C1 segment of cervical spinal cord (tissue), 14 donors: Measurements from ENCODE around the gene PRMT7.
"Not testable (repeated sequence)": the region's sequence is repeated elsewhere in the genome, so short reads cannot be mapped to it uniquely, and the experiment has no call there.

Experiments
- DNase-seq, 14 donors: peaks; one replicate each; lab custom pipeline; 2025; lab: John Stamatoyannopoulos, UW

The PRMT7 gene

DNA sequence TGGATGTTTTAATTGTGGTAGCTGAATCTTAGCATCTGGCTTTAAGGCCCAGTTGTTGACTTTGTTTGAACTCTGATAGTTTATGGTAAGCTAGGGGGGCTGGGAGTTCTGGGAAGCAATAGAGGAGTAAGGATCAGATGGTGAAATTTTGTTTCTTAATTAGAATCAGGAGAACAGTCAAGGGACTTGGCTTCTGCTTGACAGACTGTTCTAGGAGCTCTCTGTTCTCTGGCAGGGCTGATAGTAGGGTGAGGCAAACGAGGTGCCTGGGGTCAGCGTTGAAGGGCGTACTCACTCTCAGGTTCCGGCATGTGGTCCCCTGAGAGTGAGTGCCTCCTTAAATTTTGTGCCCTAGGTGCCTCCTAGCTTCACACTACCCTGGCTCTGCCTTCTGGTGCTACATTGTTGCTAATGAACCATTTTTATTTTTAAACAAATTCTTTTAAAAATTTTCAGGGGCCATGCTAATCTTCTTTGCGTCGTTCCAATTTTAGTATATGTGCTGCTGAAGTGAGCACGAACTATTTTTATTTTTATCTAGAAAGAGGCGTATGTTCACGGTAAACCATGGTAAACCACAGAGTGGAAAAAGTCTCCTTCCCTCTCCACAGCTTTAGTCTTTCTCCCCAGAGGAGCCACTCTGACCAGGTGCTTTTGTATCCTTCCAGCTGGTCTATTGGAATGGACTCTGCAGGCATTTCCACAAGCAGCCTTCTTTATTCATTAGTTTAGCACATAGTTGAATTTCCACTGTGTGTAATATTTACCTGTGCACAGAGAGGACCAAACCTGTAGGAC is 26.8 kb upstream of the PRMT7 start:
- no peak for DNase-seq

DNA sequence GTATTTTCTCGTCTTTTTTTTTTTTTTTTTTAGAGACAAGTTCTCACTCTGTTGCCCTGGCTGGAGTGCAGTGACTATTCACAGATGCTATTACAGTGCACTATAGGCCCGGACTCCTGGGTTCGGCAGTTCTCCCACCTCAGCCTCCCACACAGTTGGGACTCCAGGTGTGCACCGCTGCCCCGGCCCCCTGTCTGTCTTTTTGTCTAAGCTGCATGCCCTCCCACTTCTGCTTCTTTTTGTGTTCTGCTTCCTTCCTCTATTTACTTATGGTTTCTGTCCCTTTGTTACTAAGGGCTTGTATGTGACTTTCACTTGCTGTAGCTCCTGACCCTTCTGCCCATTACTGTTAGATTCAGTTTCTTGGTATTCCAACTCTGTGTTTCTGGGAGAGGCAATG is 26.0 kb upstream of the PRMT7 start:
- no peak for DNase-seq

DNA sequence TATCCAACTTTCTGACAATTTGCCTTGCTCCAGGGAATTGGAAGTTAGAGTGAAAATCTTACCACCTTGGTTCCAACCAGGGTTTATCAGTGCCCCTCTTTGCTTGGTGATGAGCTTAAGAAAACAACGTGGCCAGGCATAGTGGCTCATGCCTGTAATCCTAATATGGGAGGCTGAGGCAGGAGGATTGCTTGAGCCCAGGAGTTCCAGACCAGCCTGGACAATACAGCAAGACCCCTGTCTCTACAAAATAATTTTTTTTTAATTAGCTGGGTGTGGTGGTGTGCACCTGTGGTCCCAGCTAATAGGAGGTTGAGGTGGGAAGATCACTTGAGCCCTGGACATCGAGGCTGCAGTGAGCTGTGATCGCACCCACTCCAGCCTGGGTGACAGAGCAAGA is 25.1 kb upstream of the PRMT7 start:
- no peak for DNase-seq

DNA sequence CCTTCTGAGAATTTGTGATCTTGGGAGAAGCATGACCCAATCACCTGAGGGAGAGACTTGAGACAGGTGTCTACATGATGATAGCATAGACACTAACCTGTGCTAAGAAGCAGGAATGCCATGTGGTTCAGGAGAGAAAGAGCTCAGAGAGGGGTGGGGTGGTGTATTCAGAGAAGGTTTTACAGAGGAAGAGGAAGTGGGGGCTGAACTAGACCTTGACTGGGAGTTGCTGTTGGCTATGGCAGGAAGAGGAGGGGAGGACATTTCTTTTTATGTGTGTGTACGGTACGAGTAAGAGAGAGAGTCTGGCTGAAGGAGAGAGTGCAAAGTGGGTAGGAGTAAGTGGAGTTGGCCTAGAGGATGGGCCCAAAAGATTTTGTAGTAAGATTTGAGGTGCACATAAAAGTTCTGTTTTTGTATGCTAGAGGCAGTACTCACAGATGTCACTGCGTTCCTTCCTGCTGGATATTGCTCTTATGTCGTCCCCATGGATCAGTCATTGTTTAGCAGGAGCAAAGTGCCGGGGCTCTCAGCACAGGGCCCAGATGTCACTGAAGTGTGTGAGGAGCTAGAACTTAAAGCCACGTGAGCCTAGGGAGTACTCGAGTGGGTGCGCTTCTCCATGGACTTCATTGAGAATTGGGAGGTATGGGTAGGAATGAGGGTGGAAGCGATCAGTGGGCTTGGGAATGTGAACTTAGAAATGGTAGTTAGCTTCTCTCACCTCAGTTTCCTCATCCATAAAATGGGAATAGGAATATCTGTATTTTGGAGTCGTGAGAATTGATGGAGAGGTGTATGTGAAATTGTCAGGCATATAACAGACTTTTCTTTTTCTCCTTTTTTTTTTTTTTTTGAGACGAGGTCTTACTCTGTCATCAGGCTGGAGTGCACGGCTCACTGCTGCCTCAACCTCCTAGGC is 24.4 kb upstream of the PRMT7 start:
- DNase-seq = no peak

DNA sequence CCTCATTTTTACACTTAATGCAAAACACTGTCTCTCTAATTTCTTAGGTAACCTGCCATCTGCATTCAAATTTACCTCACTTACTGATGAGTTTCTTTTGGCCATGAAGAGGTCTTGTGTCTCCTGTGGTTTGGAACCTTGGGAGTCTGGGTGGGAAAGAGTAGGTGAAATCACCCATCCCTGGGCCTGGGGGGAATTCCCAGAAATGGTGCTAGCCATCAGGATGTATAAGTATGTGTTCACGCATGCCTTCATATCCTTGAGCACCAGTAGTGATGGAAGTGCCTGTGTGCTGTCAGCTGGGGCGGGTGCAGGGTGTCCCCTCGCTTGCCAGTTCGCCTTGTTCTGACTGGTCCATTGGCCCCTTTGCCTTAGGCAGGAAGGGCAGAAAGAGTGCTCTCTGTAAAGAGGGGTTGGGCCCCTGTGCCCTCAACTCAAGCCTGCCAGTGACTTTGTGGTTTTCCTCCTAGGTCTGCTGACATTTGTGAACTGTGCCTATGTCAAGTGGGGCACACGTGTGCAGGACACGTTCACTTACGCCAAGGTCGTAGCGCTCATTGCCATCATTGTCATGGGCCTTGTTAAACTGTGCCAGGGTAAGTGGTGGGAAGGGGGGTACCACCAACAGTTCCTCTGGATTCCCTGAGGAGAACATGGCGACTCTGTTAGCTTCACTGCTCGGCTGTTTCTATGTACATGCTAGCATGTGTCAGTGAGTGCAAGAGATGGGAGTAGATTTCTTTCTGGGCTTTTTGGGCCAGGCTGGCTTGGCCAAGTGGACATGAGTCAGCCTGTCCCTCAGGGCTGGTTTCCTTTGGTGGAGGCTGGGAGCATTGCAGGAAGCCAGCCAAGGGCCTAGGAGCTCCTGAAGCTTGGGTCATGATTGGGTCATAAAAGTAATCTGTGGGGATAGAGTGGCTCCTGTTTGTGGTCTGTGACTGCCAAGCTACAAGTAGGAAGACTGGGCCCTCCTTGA is 23.3 kb upstream of the PRMT7 start:
- DNase-seq = peak in 1 of 14 donors; percentile 35

DNA sequence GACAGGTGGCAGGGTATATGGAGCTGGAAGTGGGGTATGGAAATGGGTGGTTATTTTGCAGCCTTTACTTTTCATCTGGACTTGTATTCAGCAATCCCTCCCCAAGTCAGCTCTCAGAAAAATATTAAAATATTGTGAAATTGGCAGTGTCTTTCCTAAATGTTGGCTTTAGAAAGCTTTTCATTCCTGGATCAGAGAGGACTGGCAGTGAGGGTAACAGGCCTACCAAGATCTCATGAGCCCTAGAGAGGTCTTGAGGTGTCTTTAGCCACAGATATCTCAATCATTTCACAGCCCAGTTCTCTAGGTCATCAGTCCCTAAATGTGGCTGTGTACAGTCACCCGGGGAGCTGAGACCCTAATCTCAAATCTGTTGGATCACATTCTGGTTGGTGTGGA is 22.6 kb upstream of the PRMT7 start:
- DNase-seq = no peak

DNA sequence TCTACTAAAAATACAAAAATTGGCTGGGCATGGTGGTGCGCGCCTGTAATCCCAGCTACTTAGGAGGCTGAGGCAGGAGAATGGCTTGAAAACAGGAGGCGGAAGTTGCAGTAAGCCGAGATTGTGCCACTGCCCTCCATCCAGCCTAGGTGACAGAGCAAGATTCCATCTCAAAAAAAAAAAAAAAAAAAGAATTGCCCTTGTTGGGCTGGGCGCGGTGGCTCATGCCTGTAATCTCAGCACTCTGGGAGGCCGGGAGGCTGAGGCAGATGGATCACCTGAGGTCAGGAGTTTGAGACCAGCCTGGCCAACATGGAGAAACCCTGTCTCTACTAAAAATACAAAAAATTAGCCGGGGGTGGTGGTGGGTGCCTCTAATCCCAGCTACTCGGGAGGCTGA is 22.0 kb upstream of the PRMT7 start:
- DNase-seq = not testable (repeated sequence)

DNA sequence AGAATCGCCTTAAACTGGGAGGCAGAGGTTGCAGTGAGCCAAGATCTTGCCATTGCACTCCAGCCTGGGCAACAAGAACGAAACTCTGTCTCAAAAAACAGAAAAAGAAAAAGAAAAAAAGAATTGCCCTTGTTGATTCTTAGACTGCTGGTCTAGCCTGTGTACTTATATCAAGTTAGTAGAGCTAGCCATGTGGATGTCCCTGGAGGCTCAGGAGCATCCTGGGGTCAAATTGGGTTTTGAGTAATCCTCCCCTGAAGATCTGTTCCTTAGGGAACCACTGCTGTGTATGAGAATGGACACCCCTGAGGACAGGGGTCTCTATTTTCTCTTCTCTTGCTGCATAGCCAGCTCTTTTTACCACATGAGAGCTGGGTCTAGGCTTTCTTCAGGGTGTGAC is 21.6 kb upstream of the PRMT7 start:
- DNase-seq = no peak

DNA sequence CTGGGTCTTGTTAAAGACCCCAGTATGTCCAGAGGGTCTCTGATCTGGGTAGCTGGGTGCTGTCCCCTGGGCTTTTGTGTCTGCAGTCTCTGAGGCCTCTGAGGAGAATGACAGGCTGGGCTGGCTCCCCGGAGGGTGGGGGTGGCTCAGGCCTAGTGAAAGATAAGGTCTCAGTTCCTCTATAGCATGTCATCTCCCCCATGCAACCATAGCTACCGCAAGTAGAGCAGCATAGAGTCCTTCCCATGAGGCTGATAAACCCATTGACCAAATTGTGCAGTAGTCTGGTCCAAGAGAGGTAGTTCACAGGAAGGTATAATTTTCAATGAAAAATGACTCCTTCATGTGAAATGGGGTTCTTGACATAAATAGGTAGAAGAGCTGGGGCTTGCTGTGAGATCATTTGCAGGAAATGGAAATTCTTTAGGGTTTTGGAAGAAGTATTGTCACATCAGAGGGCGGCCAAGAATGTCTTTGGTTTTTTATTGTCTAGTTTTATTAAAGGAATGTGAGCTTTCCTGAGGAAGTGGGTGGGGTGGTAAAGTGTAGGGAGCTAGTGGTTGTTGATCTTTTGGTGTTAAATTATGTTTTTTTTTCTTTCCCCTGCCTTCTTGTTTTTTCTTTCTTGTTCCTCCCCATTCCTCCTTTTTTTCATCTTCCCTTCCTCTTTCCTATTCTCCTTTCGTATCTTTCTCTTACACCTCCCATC is 21.0 kb upstream of the PRMT7 start:
- no peak for DNase-seq

DNA sequence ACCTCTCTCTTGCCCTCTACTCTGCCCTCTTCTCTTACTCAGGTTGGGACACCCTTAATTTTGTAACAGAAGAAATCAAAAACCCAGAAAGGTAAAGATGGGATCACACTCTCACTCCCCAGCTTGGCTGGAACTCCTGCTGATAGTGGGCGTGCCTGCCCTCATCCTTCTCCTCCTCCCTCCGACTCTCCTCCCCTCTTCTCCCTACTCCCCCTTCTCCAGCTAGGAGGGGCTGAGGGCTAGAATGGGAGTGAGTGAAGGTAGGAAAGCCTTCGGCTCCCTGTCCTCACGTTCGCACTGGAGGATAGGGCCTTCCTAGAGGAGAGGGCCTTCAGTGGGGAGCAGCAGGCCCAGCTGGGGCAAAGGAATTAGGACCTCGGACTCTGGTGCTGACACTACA is 20.4 kb upstream of the PRMT7 start:
- DNase-seq = no peak

DNA sequence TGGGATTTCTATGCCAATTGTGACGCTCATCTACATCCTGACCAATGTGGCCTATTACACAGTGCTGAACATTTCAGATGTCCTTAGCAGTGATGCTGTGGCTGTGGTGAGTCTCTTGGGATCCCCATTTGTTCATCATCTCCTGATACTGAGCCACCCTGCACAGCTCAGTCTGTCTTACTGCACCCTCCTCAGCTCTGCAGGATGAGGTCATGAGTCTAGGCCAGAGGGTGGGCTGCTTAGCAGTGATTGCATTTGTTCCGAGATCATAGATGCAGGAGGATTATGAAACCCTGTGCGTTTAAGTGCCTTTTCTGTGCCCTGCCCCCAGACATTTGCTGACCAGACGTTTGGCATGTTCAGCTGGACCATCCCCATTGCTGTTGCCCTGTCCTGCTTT is 19.6 kb upstream of the PRMT7 start:
- DNase-seq = no peak

DNA sequence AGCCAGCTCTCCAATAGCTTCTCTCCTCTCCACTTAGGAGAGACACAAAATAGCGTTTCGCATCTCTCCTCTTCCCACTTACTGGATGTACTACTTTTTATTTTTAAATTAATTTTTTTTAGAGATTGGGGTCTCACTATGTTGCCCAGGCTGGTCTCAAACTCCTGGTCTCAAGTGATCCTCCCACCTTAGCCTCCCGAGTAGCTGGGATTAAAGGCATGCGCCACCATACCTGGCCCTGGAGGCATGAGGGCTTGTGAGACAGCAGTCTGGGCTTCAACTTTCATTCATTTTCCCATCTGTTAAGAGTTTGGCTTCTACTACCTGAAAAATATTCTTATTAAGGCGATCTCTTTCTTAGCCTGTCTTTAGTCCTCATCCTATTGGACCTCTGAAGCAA is 18.4 kb upstream of the PRMT7 start:
- no peak for DNase-seq

DNA sequence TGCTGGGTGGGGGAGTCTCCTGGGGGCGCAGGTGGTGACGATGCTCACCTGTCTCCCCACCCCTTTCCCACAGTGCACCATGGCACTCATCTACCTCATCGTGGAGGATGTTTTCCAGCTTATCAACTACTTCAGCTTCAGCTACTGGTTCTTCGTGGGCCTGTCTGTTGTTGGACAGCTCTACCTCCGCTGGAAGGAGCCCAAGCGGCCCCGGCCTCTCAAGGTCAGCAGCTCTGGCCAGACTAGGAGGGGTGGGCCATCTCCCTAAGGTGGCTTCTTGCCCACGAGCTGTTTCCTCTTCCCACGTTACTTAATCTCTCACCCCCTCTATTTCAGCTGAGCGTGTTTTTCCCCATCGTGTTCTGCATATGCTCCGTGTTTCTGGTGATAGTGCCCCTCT is 14.5 kb upstream of the PRMT7 start:
- no peak for DNase-seq

DNA sequence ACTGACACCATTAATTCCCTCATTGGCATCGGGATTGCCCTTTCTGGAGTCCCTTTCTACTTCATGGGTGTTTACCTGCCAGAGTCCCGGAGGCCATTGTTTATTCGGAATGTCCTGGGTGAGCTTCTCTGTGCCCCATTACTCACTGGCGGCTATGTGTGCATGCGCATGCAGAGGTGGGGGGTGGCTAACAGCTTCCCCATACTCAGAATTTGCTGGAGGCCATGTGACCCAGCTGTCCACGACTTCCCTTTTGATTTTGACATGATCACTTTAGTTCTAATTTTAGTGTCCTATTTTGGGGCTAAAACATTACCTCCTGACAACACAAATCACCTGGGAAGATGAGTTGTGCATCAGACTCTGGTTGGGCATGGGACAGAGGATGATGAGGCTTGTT is 14.1 kb upstream of the PRMT7 start:
- peak in 1 of 14 donors; percentile 34 for DNase-seq

DNA sequence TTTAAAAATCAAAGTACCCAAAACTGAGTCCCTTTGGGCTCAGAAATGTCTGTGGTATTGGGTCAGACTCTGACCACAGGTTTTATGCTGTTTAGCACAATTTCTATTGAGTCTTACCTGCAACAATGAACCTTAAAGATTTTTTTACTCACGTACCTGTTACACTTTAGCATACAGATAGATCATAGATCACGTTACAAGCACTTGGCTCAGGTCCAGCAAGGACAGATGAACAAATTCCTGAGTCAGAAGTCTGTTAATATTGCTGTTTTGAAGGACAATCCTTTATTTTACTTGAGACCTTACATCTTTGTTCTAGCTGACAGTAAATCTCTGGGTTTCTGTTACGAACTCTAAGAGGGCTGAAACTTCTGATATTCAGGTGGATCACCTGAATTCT is 12.9 kb upstream of the PRMT7 start:
- no peak for DNase-seq

DNA sequence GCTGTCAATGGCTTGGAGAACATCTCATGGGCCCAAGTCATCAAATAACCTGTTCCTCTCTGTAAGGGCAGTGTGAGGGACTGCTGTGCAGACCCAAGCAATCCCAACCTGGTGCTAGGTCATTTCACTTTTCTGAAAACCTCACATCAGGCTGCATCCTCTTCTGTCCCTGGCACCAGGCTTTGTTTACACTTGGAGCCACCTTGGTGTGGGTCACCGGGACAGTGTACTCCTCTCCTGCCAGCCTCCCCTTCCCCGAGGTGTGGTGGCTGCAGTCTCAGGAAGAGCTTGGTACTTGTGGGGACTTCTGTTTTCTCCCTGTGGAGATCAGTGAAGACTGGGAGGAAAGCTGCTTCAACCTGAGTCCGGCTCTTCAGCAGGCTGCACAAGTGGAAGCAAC is 12.5 kb upstream of the PRMT7 start:
- DNase-seq = no peak

DNA sequence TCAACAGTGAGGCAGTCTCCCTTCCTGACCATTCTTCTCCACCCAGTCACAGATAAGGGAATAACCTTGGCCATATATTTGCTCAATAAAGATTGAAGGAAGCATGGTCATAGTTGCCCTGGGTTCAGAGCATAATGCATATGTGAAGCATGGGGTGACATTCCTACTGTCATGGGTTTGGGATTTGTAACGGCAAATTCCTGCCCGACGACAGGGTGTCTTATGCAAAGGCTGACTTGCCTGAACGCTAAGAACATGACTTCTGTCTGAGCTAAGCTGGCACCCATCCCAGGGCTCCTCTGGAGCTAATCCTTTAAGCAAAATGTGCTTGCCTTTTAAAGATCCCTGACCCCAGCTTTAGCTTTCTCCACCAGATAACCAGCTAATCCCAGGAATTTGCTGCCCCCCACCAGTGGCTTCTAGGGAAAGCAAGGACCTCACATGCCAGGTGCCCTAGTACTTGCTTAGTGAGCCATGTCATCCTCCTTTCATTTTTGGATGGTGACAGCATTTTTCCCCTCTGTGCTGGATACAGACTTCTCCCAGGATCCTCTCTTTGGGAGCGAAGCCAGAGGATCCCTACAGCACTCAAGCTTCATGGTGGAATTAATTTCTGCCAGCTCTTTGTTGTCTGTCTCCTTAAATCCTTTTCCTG is 11.8 kb upstream of the PRMT7 start:
- DNase-seq = peak in 3 of 14 donors; percentile 17 to 84 (median 39)

DNA sequence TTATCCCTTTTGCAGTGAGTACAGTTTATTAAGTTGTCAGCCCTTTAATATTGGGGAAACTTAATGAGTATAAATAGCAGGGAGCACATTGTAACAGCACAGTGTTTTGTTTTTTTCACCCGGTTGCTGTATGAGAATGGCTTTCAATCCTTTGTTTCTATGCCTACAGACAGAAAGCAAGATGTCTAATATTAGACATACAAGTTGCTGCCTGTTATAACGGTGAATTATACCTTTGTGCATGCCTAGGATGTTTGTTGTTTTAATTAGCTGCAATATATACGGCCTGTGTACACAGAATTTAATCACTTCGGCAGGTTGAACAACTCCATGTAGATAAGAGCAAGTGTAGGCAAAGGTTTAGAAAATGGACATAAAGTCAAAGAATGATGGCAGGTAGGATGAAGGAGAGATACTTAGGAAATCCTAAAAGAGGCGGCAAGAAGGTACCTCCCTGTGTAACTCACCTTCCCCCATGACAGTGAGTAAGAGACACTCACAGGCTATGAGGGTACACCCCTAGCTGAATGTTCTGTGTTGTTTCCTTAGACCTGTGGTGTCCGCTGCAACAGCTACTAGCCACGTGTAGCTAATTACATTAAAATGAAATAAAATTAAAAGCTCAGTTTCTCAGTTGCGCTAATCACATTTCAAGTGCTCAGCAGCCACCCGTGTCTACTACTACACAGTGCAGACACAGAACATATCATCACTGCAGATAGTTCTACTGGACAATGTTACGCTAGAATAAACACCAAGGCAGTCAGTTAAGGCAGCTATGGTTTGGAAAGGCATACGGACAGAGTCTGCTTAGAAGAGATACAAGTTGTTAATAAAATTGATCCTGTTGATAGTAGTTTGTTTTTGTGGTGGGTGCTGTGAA is 11.0 kb upstream of the PRMT7 start:
- DNase-seq = no peak

DNA sequence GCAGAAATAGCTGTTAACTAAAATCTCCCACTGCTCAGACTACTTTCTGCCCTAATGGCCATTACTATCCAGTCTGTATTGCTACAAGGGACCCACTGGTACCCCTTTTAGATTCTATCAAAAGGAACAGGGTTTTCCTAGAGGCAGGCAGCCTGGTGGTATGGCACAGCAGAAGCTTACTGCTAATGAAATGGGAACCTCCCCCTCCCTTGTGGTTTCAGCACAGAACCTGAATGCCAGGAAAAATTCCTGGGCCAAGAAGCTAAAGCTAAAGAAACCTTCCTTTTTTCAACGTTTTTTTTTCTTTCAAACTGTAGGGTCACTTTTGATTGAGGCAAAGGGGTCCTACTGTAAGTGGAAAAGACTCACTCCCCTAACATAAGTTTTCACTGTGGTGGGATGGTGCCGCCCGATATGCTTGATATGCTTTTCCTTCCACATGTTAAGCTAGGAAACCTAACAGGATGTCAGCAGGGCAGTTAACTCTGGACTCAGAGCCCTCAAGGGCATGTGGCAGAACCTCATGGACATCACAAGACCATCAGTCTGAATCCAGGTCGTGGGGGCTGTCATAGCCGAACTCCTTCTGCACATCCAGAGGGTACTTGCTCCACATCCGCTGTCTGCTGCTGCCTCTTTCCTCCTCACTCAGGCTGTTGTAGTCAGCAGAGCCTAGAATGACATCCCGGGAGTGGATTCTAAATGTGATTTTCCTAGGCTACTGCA is 9.9 kb upstream of the PRMT7 start:
- no peak for DNase-seq
